ENCODE measurements around the gene ALDOB.

Gene ALDOB

DNA sequence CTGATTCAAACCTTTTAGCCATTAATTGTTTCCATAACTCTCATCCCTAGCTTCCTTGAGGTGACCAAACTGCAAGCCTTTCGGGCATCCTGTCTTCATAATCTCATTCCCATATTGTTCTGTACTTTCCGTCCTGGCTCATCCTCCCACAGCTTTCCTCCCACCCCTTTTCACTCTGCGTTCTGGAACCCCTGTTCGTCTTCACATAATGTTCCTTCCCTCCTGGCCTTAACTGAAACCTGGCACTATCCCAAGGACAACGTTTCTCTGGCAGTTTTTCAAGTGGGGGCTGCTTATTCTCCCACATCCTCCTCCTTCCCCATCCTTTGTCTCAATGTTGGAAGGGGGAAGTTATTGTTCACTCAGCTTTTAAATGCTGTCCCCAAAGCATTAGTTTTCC, 35.5 kb downstream of the ALDOB start:
- H3K9me3 ChIP-seq (ENCODE audit: control insufficient read depth, insufficient read depth, low read depth, low read length): no peaks in the 10 kb centered on the region
- H3K36me3 ChIP-seq (ENCODE audit: control insufficient read depth in 2 of 2, insufficient read depth in 1 of 2, low read length in 2 of 2): peaks cover 34 to 74% of the 10 kb centered on the region in 2 experiments
- ChIA-PET CTCF (interaction anchor here (1.1 kb wide), 1 partner anchor 12 kb away, joined by 6 read pairs; no protein-coding TSS in a partner anchor), POLR2A (no interaction called here)
- no peaks in the 10 kb centered on the region for H3K4me1 ChIP-seq (ENCODE audit: control insufficient read depth, insufficient read depth, low read length)
- H3K4me3 ChIP-seq (ENCODE audit: low read depth, low read length): no peak overlapping the region; the same call in 1 of the 2 replicates
- H3K27ac ChIP-seq (ENCODE audit: extremely low read depth, low read depth, low read length): no peak overlapping the region
- peak; percentile 67 for TF ChIP-seq EGR2 (tag by site-specific recombination; IDR thresholded peaks at IDR 0.05; ENCODE audit: low read depth)
- no peak for TF ChIP-seq ZNF24 (tag by site-specific recombination; IDR thresholded peaks at IDR 0.05)
- peak; percentile 58 for TF ChIP-seq ZFHX2 (tag by site-specific recombination; conservative IDR thresholded peaks at IDR 0.05)
- peak; percentile 50; the same call in 1 of the 2 replicates for TF ChIP-seq ZNF600 (tag by site-specific recombination; IDR thresholded peaks at IDR 0.05)

DNA sequence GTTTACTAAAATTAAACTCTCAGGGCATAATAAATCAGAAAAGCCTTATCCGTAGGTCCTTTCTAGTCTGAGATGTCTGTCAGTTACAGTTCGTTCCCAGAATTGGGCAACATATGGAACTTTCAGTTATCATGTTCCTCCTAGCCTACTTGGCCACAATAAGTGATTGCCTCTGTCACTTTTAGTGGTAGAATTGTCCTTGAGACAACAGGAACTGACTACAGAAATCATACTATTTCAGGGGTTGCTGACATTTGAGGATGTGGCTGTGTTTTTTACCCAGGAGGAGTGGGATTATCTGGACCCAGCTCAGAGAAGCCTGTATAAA, 36.0 kb downstream of the ALDOB start:
- Histone ChIP-seq H3K27ac (ENCODE audit: extremely low read depth, low read depth, low read length) (no peak overlapping the region), H3K9me3 (ENCODE audit: control insufficient read depth, insufficient read depth, low read depth, low read length) (no peaks in the 10 kb centered on the region), H3K4me3 (ENCODE audit: low read depth, low read length) (peak overlapping the region; percentile 76), H3K4me1 (ENCODE audit: control insufficient read depth, insufficient read depth, low read length) (no peaks in the 10 kb centered on the region), H3K36me3 (ENCODE audit: control insufficient read depth in 2 of 2, insufficient read depth in 1 of 2, low read length in 2 of 2) (peaks cover 31 to 74% of the 10 kb centered on the region in 2 experiments)
- TF ChIP-seq ZNF404 (tag by site-specific recombination; IDR thresholded peaks at IDR 0.05) (no peak), ZNF24 (tag by site-specific recombination; IDR thresholded peaks at IDR 0.05) (no peak), ZNF488 (tag by site-specific recombination; IDR thresholded peaks at IDR 0.05) (no peak), ZNF629 (tag by site-specific recombination; IDR thresholded peaks at IDR 0.05) (no peak), SALL2 (tag by site-specific recombination; IDR thresholded peaks at IDR 0.05; ENCODE audit: borderline replicate concordance) (no peak)
- ChIA-PET CTCF (no interaction called here), POLR2A (interaction anchor here (0.7 to 1.7 kb wide), 4 partner anchors 9 to 837 kb away, joined by 3 to 12 read pairs (median 6); partner anchors contain the start of gene RNF20)

DNA sequence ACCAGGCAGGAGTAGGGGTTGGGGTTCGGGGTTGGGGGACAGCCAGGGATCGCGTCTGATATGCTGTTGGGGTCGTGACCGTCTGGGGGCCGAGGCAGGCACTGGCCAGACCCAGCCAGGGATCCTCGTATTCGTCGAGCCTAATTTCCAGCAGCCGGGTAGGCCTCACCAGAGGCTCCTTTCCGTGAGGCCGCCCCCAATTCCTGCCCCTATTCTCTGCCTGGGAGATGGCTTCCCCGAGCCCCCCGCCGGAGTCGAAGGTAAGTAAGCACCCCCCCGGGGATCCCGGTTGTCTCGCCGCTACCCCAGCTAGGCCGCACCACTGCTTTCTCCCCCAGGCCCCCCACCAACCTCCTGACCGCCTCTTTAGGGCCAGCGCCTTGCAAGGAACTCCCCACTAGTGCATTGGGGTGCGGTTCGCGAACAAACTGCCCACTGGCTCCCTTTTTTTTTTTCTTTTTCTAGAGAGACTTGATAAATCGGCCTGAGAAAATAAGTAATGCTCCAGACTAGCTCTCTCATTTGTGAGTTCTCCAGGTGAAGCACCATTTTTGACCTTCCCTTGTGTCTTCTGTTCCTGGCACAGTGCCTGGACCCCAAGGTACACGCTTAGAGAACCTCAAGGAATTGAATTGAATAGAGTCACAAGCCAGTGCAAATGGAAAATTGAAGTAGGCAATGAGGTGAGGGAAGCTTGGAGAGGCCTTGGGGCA, 36.5 kb downstream of the ALDOB start:
- ChIA-PET CTCF (interaction anchor here (0.8 to 2.3 kb wide), 3 partner anchors 11 to 130 kb away, joined by 3 to 16 read pairs (median 7); no protein-coding TSS in a partner anchor), POLR2A (interaction anchor here (0.7 to 1.7 kb wide), 10 partner anchors 10 to 837 kb away, joined by 3 to 17 read pairs (median 4); partner anchors contain the start of gene RNF20)
- Histone ChIP-seq H3K36me3 (ENCODE audit: control insufficient read depth in 2 of 2, insufficient read depth in 1 of 2, low read length in 2 of 2) (peaks cover 28 to 73% of the 10 kb centered on the region in 2 experiments), H3K27ac (ENCODE audit: extremely low read depth, low read depth, low read length) (peak overlapping the region; percentile 59; the same call in 1 of the 2 replicates), H3K9me3 (ENCODE audit: control insufficient read depth, insufficient read depth, low read depth, low read length) (no peaks in the 10 kb centered on the region), H3K4me1 (ENCODE audit: control insufficient read depth, insufficient read depth, low read length) (no peaks in the 10 kb centered on the region), H3K4me3 (ENCODE audit: low read depth, low read length) (peak overlapping the region; percentile 76)
- TF ChIP-seq ZNF585B (tag by site-specific recombination; IDR thresholded peaks at IDR 0.05) (no peak), ZBTB48 (tag by site-specific recombination; IDR thresholded peaks at IDR 0.05) (peak; percentile 52), PRDM10 (tag by site-specific recombination; IDR thresholded peaks at IDR 0.05) (peak; percentile 41), GLIS1 (tag by site-specific recombination; IDR thresholded peaks at IDR 0.05) (peak; percentile 42; the same call in 1 of the 2 replicates), GLIS2 (tag by site-specific recombination; IDR thresholded peaks at IDR 0.05) (peak; percentile 40; the same call in 1 of the 2 replicates), ZNF335 (tag by site-specific recombination; conservative IDR thresholded peaks at IDR 0.05) (peak; percentile 63), KLF7 (tag by site-specific recombination; IDR thresholded peaks at IDR 0.05; ENCODE audit: borderline replicate concordance) (no peak)
- TF ChIP-seq, protein P1, sequence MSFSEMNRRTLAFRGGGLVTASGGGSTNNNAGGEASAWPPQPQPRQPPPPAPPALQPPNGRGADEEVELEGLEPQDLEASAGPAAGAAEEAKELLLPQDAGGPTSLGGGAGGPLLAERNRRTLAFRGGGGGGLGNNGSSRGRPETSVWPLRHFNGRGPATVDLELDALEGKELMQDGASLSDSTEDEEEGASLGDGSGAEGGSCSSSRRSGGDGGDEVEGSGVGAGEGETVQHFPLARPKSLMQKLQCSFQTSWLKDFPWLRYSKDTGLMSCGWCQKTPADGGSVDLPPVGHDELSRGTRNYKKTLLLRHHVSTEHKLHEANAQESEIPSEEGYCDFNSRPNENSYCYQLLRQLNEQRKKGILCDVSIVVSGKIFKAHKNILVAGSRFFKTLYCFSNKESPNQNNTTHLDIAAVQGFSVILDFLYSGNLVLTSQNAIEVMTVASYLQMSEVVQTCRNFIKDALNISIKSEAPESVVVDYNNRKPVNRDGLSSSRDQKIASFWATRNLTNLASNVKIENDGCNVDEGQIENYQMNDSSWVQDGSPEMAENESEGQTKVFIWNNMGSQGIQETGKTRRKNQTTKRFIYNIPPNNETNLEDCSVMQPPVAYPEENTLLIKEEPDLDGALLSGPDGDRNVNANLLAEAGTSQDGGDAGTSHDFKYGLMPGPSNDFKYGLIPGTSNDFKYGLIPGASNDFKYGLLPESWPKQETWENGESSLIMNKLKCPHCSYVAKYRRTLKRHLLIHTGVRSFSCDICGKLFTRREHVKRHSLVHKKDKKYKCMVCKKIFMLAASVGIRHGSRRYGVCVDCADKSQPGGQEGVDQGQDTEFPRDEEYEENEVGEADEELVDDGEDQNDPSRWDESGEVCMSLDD (tag by site-specific recombination; IDR thresholded peaks at IDR 0.05): 0 out of 2 replicates have a peak, but pooled peaks have one; percentile 47

Data from HEK293 (cell line).